Psoas muscle (tissue), 8 donors: Measurements from ENCODE around the gene MRPL22. TPM values are rescaled to one million over a fixed set of nuclear protein-coding genes. Genes with fewer than 3 reads are reported as not detected.

Source experiments
- ATAC-seq, 4 donors: fragments of 200-7000 bp; cut with Tn5 transposase; one replicate each; pipeline ENCODE4 v1.9.1; 2020; ENCODE audit warnings: moderate library complexity in 3 of 4, mild to moderate bottlenecking in 2 of 4
- DNase-seq, 2 donors: peaks; one replicate each; pipeline ENCODE4 v3.0.0-alpha.2; 2020
- H3K27ac ChIP-seq: fragments of 200-600 bp; one replicate; pipeline ENCODE4 v1.8.0; 2022
- H3K27me3 ChIP-seq, 3 donors: fragments of 200-600 bp in 1 of 3; one replicate each; pipeline versions ENCODE4 v1.6.1 to v1.8.0; 2013 to 2022; ENCODE audit warnings: low read length in 2 of 3, mild to moderate bottlenecking in 2 of 3, moderate library complexity in 1 of 3; ENCODE audit not compliant: insufficient read depth in 3 of 3
- H3K36me3 ChIP-seq, 2 donors: fragments of 200-600 bp in 1 of 2; one replicate each; pipeline versions ENCODE4 v1.6.1 to v1.8.0; 2013 to 2022; ENCODE audit warnings: low read depth in 1 of 2, mild to moderate bottlenecking in 1 of 2, moderate library complexity in 1 of 2; ENCODE audit not compliant: insufficient read depth in 1 of 2
- H3K4me1 ChIP-seq: fragments of 200-600 bp; one replicate; pipeline ENCODE4 v1.8.0; 2022
- H3K4me3 ChIP-seq: fragments of 200-600 bp; one replicate; pipeline ENCODE4 v1.8.0; 2022; ENCODE audit warnings: mild to moderate bottlenecking
- H3K9me3 ChIP-seq: fragments of 200-600 bp; one replicate; pipeline ENCODE4 v1.8.0; 2022
- CTCF ChIP-seq: fragments of 200-600 bp; IDR thresholded peaks from one replicate; pipeline ENCODE4 v1.8.0; 2022; ENCODE audit warnings: antibody characterized with exemption
- WGBS, 3 donors: extraction: QIAGEN DNeasy Blood & Tissue Kit; methylation state at CpG; one replicate each; pipeline versions ENCODE4 v1.1.6 to v1.1.7; 2013; 5-methylcytosine and 5-hydroxymethylcytosine counted together
- intact Hi-C, 2 donors: fragments of 100-400 bp; cut with DNase I; formaldehyde crosslinking; loops; one replicate each; pipeline versions ENCODE4 v1.11.0 to v1.14.2; 2022
- polyA plus RNA-seq, 3 donors: library from polyadenylated mRNA; stranded (reverse); fragments of 200-250 nt; gene quantifications; one replicate each; pipeline ENCODE4 v1.2.3, GENCODE V29; 2013
- total RNA-seq, 4 donors: library from RNA; stranded (reverse); fragmentation: NEBNext Ultra II Directional in 2 of 4; extraction: Animal tissue kit (Norgen Biotek cat#: 25700) in 2 of 4; gene quantifications; one replicate each; pipeline versions ENCODE4 v1.2.1 to v1.2.4, GENCODE V29; 2021 to 2023
- donor health status: healthy with polysubstance abuse.
- donor health status: DM: no; HTN: no; CAD: no; lungs with moderate emphysema.
- donor health status: Bipolar disorder and iron deficiency.
- donor health status: healthy.
- donor health status: DM: yes; HTN: yes; CAD: no.
- donor health status: DM: no; HTN: no; CAD: no.
- donor health status: DM: no; HTN: no; CAD: no.
- donor health status: DM: yes; HTN: yes; CAD: no.

MRPL22 gene
- total and polyA plus RNA-seq, 7 donors: 28.4 to 83.6 (median 46.7) TPM

DNA sequence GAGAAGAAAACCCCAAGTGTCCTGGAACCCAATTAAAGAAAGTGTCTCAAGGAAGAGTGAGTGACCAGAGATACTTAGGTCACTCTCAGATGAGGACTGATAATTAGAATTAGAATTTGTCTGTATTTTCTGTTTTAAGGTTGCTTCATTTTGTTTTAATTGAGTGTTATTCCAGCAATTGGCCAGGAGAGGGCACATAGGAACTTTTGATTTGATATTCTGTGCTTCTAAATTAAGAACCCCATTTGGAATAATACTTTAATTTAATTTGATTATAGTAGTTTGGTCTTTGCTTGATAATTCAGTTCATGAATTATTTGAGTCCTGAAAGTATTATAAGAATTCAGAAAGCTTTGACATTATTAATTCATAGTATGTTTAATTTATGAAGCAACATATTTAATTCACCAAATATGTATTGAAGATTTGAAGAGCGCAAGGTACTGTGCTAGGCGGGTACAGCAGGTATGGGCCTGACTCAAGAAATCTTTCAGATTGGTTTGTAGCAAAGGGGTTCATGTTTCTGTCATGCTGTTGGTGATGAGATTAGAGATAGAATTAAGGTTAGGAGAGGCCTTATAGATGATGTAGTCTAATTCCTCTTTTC, 4.9 kb downstream of the MRPL22 start:
- no peak for ATAC-seq
- peak; percentile 58 for TF ChIP-seq CTCF
- 94 to 97% (median 96%) methylated on average over 2 of the region's 2 CpGs for WGBS, 3 donors
- Histone ChIP-seq H3K27ac (no peak overlapping the region), H3K27me3 (no peaks in the 10 kb centered on the region), H3K36me3 (no peaks in the 10 kb centered on the region), H3K4me1 (peaks cover 19% of the 10 kb centered on the region), H3K9me3 (no peaks in the 10 kb centered on the region), H3K4me3 (no peak overlapping the region)
- intact Hi-C loops: loop anchor here in 1 of 2 donors (10.0 kb wide), 2 partner anchors 59 to 471 kb away; partner anchors contain the start of gene HAND1
- DNase-seq: no peak

DNA sequence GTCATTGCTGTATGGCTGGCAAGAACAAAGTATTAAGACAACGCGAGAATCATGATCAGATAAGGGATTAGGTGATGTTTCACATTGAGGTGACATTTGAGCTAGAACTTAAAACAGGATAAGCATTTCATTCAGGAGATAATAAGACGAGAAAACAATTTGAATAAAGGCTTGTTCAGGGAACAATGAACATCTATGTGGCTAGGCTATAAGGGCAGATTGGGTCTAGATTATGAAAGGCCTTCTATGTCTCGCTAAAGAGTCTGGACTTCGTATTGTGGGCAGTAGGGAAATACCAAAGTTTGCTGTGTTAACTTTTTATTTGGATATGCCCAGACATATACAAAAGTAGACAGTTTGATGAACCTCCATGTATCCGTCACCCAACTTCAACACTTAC, 6.9 kb downstream of the MRPL22 start:
- intact Hi-C loops: loop anchor here in 1 of 2 donors (10.0 kb wide), 2 partner anchors 57 to 473 kb away; partner anchors contain the start of gene HAND1
- no peak overlapping the region for H3K4me3 ChIP-seq
- H3K4me1 ChIP-seq: peaks cover 8% of the 10 kb centered on the region
- no peak for ATAC-seq
- TF ChIP-seq CTCF: no peak
- H3K27ac ChIP-seq: no peak overlapping the region
- H3K9me3 ChIP-seq: no peaks in the 10 kb centered on the region
- WGBS, 3 donors: 85 to 90% (median 86%) methylated on average over 6 of the region's 6 CpGs
- H3K27me3 ChIP-seq: no peaks in the 10 kb centered on the region
- DNase-seq: no peak
- no peaks in the 10 kb centered on the region for H3K36me3 ChIP-seq

DNA sequence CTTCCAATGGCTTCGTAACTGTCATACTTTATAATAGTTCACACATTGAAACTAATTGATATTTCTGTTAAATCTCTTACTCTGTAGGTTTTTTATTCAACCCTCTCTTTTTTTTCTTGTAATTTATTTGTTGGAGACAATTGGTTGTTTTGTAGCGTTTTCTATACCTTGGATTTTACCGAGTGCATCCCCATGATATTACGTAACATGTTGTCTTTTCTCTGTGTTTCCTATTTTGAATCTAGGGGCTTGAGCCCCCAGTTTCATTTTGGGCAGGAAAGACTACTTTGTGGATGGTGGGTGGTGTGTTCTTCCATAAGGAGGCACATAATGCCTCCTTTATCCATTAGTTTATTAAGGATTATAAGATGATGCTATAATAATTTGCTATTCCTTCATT, 7.4 kb downstream of the MRPL22 start:
- DNase-seq (no peak), ATAC-seq (no peak)
- 96 to 98% (median 97%) methylated on average over 4 of the region's 4 CpGs for WGBS, 3 donors
- TF ChIP-seq CTCF: no peak
- H3K27me3 ChIP-seq: no peaks in the 10 kb centered on the region
- intact Hi-C loops: loop anchor here in 1 of 2 donors (10.0 kb wide), 2 partner anchors 56 to 474 kb away; partner anchors contain the start of gene HAND1
- no peak overlapping the region for H3K27ac ChIP-seq
- no peak overlapping the region for H3K4me3 ChIP-seq
- no peaks in the 10 kb centered on the region for H3K36me3 ChIP-seq
- peaks cover 6% of the 10 kb centered on the region for H3K4me1 ChIP-seq
- H3K9me3 ChIP-seq: no peaks in the 10 kb centered on the region

- intact Hi-C loops: loop anchor here in 1 of 2 donors (10.0 kb wide), 2 partner anchors 55 to 475 kb away; partner anchors contain the start of gene HAND1
- 77 to 84% (median 81%) methylated on average over 2 of the region's 2 CpGs for WGBS, 3 donors
- Histone ChIP-seq H3K27ac (no peak overlapping the region), H3K36me3 (no peaks in the 10 kb centered on the region), H3K4me1 (peaks cover 6% of the 10 kb centered on the region), H3K9me3 (no peaks in the 10 kb centered on the region), H3K4me3 (no peak overlapping the region), H3K27me3 (no peaks in the 10 kb centered on the region)
- ATAC-seq (no peak), DNase-seq (no peak)
- TF ChIP-seq CTCF: no peak
Measured at GRCh38 chr5:154949781-154950180, 8.9 kb downstream of the MRPL22 start.

GRCh38 chr5:154956712-154957111, 15.8 kb downstream of the MRPL22 start:
- no peaks in the 10 kb centered on the region for H3K27me3 ChIP-seq
- no peak overlapping the region for H3K27ac ChIP-seq
- DNase-seq (no peak), ATAC-seq (no peak)
- H3K36me3 ChIP-seq: peaks cover 4 to 60% of the 10 kb centered on the region in 2 donors
- no peaks in the 10 kb centered on the region for H3K9me3 ChIP-seq
- H3K4me1 ChIP-seq: no peaks in the 10 kb centered on the region
- H3K4me3 ChIP-seq: no peak overlapping the region
- intact Hi-C loops: no loop called here
- no peak for TF ChIP-seq CTCF
